DMS114 treated with DMSO at 0.1 percent for 48 hours (cell line): ENCODE results near the gene LRRC55.

Experiments used
- DNase-seq: peaks from one replicate; lab custom pipeline; 2025; ENCODE audit not compliant: unreplicated experiment; lab: John Stamatoyannopoulos, UW

The LRRC55 gene, protein sequence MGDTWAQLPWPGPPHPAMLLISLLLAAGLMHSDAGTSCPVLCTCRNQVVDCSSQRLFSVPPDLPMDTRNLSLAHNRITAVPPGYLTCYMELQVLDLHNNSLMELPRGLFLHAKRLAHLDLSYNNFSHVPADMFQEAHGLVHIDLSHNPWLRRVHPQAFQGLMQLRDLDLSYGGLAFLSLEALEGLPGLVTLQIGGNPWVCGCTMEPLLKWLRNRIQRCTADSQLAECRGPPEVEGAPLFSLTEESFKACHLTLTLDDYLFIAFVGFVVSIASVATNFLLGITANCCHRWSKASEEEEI

DNA sequence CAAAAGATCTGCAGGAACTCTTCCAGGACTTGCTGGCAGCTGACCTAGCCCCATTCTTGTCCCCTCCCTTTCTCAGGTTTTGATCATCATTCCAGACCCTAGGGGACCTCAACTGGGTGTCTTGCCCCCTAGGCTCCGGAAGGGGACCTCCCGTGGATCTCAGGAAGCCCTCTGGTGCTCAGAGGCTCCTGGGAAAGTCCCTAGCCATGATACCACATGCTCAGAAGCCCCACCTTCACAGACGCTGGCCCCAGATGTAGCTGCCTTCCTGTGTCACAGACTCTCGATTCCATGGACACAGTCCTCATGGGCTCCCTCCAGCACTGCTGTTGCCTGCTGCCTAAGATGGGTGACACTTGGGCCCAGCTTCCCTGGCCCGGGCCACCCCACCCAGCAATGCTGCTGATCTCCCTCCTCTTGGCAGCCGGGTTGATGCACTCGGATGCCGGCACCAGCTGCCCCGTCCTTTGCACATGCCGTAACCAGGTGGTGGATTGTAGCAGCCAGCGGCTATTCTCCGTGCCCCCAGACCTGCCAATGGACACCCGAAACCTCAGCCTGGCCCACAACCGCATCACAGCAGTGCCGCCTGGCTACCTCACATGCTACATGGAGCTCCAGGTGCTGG is at the start of gene LRRC55:
LRRC55 (plus strand) TSS at position 276 of the 628 bp plus-strand sequence; CDS start at position 346, 70 bp downstream.
- DNase-seq: no peak

GRCh38 chr11:57133366-57134038 is 48.3 kb upstream of the LRRC55 start:
- no peak for DNase-seq

DNA sequence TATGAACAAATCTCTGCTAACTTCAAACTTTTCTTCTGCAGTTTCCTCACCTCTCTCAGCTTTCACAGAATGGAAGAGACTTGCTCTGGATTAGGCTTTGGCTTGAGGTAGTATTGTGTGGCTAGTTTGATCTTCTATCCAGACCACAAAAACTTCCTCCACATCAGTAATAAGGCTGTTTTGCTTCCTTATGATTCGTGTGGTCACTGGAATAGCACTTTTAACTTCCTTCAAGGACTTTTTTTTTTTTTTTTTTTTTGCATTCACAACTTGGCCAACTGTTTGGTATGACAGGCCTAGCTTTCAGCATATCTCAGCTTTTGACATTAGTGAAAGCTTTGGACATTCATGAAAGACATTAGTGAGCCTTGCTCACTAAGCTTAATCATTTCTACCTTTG is 47.5 kb upstream of the LRRC55 start:
- DNase-seq: no peak

DNA sequence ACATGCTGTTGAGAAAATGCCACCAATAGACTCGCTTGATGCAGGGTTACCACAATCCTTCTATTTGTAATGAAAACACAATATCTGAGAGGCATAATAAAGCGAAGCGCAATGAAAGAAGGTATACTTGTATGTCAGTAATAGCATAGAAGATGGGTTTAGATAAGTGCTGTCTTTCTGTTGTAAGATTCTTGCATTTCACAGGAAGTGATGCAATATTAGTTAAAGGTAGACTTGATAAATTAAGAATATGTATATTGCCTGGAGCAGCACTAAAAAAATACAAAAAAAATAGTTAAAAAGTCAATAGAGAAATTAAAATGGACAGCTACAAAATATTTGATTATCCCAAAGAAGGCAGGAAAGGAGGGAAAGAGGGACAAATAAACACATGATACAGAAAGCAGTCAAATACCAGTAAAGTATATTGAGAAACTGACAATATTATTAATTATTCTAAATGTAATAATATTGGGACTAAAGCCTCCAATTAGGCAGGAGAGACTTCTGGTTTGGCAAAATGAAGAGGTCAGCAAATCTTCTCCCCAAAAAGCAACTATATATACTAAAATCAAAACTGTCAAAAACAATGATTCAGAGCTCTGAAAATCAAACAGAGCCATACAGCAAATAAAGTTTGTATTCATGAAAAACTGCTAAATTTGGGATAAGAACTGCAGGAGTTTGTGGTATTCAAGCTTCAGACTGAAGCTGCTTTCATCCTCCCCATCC is 46.6 kb upstream of the LRRC55 start:
- no peak for DNase-seq

- DNase-seq: no peak
These were observed 41.2 kb upstream of the LRRC55 start for GRCh38 chr11:57140568-57140967.

DNA sequence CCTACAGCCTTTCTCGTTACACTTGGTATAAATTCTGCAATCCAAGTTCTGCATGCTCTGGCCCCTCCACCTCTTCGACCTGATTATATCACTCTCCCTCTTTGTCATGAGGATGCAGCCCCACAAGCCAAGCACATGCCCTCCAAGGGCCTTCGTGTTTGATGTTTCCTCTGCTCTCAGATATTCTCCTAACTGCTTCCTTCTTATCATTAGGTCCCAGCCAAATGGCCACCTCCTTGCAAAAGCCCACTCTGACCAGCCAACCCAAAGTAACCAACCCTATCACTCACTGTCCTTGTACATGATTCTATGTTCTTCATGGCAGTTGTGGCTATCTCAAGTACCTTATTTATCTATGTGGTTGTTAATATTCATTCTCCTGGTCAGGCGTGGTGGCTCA is 38.3 kb upstream of the LRRC55 start:
- DNase-seq: no peak

DNA sequence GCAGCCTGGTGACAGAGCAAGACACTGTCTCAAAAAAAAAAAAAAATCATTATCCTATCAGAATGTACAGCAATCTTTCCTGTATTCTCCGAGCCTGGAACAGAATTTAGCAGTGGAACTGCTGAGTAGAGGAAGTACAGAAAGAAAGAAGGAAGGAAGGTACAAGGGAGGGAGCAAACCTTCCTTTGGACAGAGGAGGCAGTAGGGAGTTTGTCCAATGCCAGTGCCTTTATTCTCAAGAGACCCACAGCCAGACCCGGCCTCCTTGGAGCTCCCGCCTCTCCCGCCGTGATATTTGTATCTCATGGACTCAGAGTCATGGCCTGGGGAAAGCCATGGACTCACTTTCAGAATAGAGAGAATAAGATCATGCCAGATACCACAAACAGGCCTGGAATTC is 37.7 kb upstream of the LRRC55 start:
- no peak for DNase-seq

DNA sequence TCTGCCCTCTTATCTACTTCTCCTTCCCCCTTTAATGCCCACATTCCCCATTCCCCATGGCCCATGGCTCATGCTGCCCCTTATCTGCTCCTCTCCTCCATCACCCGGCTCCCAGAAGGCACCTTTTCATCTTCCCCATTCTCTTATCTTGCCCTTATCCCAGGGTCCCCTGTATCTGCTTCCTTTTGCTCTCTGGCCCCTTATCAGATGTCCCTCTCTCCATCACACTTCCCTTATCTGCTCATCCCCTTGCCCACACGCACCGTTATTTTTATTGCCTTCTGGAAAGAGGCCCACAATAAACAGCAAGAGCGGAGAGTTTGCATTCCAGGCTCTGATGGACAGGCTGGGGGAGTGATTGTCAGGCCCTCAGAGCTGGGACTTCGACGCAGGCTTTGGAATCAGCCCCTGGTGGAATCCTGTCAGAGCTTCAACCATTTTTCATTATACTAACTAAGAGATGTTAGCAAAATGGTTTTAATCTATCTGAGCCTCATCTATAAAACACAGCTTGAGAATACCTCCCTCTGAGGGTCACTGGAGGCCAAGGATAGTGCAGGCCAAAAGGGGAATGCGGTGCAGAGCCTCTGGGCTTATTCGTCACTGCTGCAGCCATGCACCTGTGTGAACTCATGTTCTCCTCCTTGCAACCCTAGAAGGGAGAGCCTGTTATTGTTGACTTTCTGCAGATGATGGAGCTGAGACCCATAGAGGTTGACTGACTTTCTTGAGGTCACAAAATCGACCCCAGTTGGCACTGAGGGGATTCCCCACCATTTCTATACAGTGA is 37.0 kb upstream of the LRRC55 start:
- DNase-seq: no peak

DNA sequence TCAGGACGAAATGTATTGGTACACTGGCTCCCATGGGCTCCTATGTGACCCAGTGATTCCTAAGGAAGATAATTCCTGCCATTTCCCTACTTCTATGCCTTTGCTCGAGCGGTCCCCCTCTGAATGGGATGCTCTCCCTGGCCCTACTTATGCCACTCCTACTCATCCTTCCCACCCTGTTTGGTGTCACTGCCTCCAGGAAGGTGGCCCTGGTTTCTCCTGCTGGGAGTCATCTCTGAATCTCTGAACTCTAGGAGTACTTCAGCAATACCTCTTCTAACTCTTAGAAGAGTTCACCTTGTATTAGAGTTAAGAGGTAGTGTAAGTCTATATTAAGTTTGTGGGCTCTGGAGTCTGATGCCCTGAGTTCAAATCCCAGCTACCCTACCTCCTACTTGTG is 35.5 kb upstream of the LRRC55 start:
- no peak for DNase-seq

GRCh38 chr11:57148621-57149020 is 33.1 kb upstream of the LRRC55 start:
- DNase-seq: no peak

DNA sequence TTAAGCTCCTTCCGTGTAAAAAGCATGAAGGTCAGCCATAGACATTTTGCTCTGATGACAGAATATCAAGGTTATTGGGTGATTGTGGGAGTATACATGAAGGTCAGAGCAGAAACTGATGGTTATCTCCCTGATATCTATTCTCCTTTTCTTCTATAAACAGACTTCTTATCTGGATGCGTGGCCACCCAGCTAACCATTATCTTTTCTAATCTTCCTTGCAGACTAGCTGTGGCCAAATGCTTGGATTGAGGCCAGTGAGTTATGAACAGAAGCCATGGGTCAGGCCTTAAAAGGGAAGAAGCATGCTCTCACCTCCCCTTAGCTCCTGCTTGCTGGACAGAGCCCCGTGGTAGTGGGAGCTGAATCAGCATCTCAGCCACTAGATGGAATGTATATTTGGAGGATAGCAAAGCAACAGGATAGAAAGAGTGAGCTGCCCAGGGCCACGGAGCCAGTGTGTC is 31.3 kb upstream of the LRRC55 start:
- no peak for DNase-seq

DNA sequence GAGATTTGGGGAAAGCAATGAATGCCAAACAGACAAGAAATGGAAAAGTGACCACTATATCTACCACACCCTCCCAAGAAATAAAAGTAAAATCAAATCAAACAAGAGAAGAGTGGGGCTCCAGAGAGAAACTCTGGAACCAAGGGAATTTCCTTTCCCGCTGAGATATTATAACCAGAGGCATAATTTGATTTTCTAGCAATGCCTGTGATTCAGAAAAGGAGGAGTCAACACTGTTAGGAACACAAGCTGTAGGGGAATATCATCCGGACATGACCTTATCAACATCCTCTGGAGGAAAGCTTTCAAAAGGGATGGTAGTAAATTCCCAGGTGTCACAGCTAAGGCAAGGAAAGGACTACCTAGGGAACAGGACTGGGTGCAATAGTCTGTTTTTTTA is 29.6 kb upstream of the LRRC55 start:
- DNase-seq: no peak

GRCh38 chr11:57153448-57153847 is 28.3 kb upstream of the LRRC55 start:
- DNase-seq: no peak

- DNase-seq: no peak
These were observed 27.0 kb upstream of the LRRC55 start for GRCh38 chr11:57154739-57155138.

DNA sequence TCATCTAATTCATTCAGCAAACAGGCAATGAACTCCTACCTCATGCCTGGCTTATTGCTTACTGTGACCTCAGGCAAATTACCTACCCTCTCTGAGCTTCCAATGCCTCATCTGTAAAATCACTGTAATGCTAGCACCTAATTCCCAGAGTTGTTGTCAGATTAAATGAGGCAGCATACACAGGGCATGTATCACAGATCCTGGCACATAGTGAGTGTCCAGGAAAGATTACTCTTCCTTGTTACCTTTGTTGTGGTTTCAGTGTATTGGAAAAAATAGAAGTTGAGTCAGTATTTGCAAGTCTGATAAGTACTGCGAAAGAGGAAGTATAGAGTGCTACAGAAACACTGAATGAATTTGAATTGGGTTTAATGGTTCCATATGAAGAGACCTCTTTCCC is 26.4 kb upstream of the LRRC55 start:
- DNase-seq: no peak

DNA sequence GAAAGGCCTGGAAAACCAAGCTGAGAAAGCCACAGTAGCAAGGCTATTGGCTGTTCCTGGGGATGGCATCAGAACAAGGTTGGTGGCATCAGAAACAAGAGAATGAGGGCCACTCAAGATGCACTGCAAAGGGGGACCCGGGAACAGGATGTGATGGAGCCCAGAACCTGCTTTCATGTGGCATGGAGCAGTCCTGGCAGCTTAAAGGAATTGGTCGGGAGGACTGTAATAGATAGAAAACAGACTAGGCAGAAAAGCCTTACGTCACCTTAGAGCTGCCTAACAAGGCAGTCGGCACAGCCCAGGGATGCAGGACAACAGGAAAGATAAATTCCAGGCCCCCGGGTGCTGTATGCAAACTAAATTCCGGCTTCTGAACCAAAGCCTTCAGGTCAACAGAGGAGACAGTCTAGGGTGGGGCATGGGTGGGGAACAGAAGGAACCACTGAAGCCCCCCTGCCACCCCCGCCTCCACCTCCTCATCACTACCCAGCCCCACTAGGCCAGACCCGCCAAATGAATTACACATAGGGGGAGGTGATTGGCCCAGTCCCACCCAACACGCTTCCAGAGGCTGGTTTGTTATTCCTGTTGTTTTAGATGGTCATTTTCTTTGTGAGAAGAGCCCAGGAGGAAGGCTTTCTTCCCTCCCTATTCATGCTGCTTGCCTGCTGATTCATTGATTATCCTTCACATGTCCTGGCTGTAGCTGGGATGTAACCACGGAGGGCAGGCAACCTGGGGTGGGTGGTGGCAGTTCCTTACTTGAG is 25.7 kb upstream of the LRRC55 start:
- DNase-seq: no peak

GRCh38 chr11:57156928-57157327 is 24.8 kb upstream of the LRRC55 start:
- no peak for DNase-seq

DNA sequence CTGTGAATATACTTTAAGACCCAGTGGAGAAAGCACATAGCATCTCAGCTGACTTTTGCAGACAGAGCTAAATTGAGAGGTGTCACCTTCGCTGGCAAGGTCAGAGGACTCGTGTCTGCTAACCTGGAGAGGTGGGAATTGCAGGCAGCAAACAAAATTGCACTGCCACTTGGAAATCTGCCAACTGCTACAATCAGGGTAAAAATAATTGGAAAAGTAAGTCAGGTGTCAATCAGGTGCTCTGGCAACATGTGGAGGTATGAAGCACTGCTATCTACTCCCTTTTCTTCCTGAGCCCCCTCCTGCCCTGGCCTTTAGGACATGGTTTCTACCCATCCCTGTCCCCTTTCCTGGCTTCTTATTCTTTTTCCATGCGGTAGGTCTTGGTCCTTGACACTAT is 24.1 kb upstream of the LRRC55 start:
- DNase-seq: no peak

DNA sequence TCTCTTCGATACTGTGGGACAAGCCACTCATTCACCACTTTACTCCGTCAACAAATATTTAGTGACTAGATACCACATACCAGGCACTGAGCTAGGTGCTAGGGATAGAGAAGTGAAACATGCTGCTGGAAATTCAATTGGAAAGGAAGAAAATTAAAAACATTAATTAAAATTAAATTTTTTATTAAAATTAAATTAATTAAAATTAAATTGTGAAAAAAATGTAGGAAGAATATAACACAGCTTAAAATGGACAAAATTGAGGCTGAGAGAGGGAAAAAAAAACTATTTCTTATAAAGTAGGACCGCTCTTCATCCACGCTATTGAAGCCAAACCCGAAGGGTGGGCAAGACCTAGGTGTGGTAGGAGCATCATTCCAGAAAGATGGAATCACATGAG is 23.6 kb upstream of the LRRC55 start:
- DNase-seq: no peak

DNA sequence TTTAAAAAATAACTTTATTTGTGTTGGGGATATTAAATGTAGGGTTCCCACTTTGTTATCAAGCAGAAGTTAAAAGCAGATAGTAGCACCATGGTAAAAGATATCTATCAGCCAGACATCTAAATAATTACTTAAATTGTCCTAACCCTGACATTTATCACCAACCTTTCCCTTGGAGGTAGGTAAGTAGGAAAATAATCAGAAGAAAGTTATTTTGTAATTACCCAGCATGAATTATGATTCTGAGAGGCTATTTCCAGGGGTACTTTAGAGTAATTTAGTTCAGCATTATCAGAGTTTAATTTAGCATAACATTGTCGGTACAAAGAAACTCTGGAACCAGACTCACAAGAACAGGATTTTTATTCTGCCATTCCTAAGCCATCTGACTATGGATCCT is 23.2 kb upstream of the LRRC55 start:
- DNase-seq: no peak
